ENCODE measurements around the gene ARHGAP20.

Gene ARHGAP20

DNA sequence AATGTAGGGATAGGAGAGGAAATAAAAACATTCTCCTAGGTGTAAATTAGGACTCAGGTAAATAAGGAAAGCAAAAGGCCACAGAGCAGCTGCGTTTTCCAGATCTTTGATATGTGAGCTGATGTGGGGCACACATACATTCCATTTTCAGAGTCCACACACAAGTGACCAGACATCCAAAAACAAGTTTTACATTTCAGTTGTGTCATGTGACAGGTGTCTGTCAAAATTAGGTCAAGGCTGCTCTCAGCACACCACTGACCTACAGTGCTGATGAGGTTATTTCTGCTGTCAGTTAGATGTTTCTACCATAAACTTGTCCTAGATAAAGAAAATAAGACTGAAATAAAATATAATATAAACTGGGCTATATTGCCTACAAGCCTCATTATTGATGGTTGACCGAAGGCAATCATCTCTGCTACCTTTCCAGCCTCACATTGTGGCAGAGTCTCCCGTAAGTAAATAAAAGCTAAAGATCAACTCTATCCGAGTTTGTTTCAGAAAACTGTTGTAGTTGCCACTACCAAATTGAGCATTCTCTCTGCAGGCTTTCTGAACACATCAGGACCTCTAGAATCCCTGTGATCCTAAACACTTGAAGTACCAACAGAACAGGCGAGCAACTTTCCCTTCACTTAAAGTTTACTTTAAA, 7.9 kb downstream of the ARHGAP20 start:
- H3K9me3 ChIP-seq (ENCODE audit: control insufficient read depth, insufficient read depth, low read depth, low read length): no peaks in the 10 kb centered on the region
- ChIA-PET POLR2A (no interaction called here), CTCF (no interaction called here)
- TF ChIP-seq EGR2 (tag by site-specific recombination; IDR thresholded peaks at IDR 0.05; ENCODE audit: low read depth): no peak
- no peak for TF ChIP-seq ZNF558 (tag by site-specific recombination; IDR thresholded peaks at IDR 0.05)
- no peaks in the 10 kb centered on the region for H3K4me1 ChIP-seq (ENCODE audit: control insufficient read depth, insufficient read depth, low read length)
- H3K27ac ChIP-seq (ENCODE audit: extremely low read depth, low read depth, low read length): no peak overlapping the region
- no peak overlapping the region for H3K4me3 ChIP-seq (ENCODE audit: low read depth, low read length)
- H3K36me3 ChIP-seq (ENCODE audit: control insufficient read depth in 2 of 2, insufficient read depth in 1 of 2, low read length in 2 of 2): no peaks in the 10 kb centered on the region

DNA sequence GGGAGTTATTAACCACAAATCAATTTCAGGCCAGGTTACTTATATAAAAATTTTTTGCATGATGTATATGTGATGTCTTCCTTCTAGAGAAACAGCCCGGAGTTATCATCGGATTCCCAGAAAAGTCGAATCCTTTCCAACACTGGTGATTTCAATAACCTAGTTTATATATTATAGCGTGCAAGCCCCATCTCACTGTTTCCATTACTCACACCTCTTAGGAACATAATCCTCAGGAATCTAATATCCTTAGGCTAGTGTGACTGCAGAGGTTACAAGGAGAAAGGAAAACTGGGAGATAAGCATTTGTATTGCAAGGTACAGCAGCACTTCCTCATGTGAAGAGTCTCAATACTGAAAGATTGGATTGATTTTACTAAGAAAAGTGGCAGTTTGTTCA, 20.3 kb downstream of the ARHGAP20 start:
- TF ChIP-seq ZNF792 (tag by site-specific recombination; IDR thresholded peaks at IDR 0.05): no peak
- TF ChIP-seq, protein P1, sequence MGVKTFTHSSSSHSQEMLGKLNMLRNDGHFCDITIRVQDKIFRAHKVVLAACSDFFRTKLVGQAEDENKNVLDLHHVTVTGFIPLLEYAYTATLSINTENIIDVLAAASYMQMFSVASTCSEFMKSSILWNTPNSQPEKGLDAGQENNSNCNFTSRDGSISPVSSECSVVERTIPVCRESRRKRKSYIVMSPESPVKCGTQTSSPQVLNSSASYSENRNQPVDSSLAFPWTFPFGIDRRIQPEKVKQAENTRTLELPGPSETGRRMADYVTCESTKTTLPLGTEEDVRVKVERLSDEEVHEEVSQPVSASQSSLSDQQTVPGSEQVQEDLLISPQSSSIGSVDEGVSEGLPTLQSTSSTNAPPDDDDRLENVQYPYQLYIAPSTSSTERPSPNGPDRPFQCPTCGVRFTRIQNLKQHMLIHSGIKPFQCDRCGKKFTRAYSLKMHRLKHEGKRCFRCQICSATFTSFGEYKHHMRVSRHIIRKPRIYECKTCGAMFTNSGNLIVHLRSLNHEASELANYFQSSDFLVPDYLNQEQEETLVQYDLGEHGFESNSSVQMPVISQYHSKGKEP (tag by site-specific recombination; IDR thresholded peaks at IDR 0.05): no peak
- no peak for TF ChIP-seq ZNF830 (tag by site-specific recombination; IDR thresholded peaks at IDR 0.05; ENCODE audit: low read depth)
- TF ChIP-seq ZNF610 (tag by site-specific recombination; IDR thresholded peaks at IDR 0.05; ENCODE audit: borderline replicate concordance): no peak
- Histone ChIP-seq H3K4me1 (ENCODE audit: control insufficient read depth, insufficient read depth, low read length) (no peaks in the 10 kb centered on the region; the same call in 1 of the 2 replicates), H3K9me3 (ENCODE audit: control insufficient read depth, insufficient read depth, low read depth, low read length) (no peaks in the 10 kb centered on the region), H3K36me3 (ENCODE audit: control insufficient read depth in 2 of 2, insufficient read depth in 1 of 2, low read length in 2 of 2) (no peaks in the 10 kb centered on the region), H3K4me3 (ENCODE audit: low read depth, low read length) (no peak overlapping the region), H3K27ac (ENCODE audit: extremely low read depth, low read depth, low read length) (no peak overlapping the region)
- ChIA-PET CTCF (no interaction called here), POLR2A (interaction anchor here (0.6 kb wide), 1 partner anchor 245 kb away, joined by 5 read pairs; no protein-coding TSS in a partner anchor)

DNA sequence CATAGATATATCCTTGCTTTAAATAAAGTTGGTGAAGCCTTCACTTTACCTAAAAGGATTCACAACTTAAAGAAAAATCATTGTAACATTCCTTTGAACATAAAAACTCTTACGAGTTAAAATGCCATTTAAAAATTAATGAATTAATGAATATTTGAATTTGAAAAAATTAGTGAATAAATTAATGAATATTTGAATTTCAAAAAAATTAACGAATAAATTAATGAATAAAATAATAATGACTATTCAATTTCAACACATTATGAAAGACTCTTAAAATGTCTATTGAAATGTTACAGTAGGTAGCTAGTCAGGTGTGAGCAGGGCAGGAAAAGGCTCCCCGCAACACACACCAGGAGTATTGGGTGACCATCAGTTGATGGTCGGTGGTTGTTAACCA, 22.9 kb downstream of the ARHGAP20 start:
- TF ChIP-seq, protein P2, sequence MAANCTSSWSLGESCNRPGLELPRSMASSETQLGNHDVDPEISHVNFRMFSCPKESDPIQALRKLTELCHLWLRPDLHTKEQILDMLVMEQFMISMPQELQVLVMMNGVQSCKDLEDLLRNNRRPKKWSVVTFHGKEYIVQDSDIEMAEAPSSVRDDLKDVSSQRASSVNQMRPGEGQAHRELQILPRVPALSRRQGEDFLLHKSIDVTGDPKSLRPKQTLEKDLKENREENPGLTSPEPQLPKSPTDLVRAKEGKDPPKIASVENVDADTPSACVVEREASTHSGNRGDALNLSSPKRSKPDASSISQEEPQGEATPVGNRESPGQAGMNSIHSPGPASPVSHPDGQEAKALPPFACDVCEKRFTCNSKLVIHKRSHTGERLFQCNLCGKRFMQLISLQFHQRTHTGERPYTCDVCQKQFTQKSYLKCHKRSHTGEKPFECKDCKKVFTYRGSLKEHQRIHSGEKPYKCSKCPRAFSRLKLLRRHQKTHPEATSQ (tag by site-specific recombination; IDR thresholded peaks at IDR 0.05): no peak
- TF ChIP-seq ZNF501 (tag by site-specific recombination; IDR thresholded peaks at IDR 0.05): no peak
- TF ChIP-seq ZNF747 (tag by site-specific recombination; IDR thresholded peaks at IDR 0.05): no peak
- no peak for TF ChIP-seq ZNF248 (tag by site-specific recombination; IDR thresholded peaks at IDR 0.05)
- TF ChIP-seq, protein P3, sequence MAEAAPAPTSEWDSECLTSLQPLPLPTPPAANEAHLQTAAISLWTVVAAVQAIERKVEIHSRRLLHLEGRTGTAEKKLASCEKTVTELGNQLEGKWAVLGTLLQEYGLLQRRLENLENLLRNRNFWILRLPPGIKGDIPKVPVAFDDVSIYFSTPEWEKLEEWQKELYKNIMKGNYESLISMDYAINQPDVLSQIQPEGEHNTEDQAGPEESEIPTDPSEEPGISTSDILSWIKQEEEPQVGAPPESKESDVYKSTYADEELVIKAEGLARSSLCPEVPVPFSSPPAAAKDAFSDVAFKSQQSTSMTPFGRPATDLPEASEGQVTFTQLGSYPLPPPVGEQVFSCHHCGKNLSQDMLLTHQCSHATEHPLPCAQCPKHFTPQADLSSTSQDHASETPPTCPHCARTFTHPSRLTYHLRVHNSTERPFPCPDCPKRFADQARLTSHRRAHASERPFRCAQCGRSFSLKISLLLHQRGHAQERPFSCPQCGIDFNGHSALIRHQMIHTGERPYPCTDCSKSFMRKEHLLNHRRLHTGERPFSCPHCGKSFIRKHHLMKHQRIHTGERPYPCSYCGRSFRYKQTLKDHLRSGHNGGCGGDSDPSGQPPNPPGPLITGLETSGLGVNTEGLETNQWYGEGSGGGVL (tag by site-specific recombination; IDR thresholded peaks at IDR 0.05): no peak
- TF ChIP-seq ZBTB8A (tag by site-specific recombination; IDR thresholded peaks at IDR 0.05): no peak
- Histone ChIP-seq H3K36me3 (ENCODE audit: control insufficient read depth in 2 of 2, insufficient read depth in 1 of 2, low read length in 2 of 2) (no peaks in the 10 kb centered on the region), H3K4me3 (ENCODE audit: low read depth, low read length) (no peak overlapping the region), H3K27ac (ENCODE audit: extremely low read depth, low read depth, low read length) (no peak overlapping the region), H3K4me1 (ENCODE audit: control insufficient read depth, insufficient read depth, low read length) (no peaks in the 10 kb centered on the region; the same call in 1 of the 2 replicates), H3K9me3 (ENCODE audit: control insufficient read depth, insufficient read depth, low read depth, low read length) (no peaks in the 10 kb centered on the region)
- ChIA-PET CTCF (no interaction called here), POLR2A (no interaction called here)

DNA sequence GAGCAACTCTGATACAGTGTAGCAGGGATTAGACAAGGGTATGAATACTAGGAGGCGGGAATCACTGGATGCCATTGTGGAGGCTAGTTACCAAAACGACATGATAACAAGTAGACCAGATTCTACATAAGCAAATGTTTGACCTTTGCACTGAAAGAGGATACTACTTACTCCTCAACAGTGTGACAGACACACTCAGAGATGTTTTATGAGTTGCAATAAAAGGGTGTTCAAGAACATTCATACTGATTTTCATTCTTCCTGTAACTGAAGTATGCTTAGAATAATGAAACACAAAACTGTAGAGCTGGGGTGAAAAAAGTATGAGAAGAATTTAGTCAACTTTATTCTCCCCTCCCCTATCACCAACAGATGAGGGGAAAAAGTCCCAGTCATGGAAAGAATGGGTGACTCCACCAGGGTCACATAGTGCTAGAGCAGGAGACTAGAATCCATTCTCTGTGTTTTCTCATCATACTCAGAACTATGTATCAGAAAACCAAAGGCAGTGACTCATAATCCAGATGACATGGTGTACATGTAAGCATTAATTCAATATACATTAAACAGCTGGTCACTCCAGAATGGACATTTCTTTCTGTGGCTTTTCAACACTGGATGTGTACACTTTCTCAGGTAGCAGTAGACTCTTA, 32.8 kb downstream of the ARHGAP20 start:
- no peak for TF ChIP-seq YY1 (tag by site-specific recombination; IDR thresholded peaks at IDR 0.05)
- ChIA-PET POLR2A (no interaction called here), CTCF (no interaction called here)
- Histone ChIP-seq H3K4me3 (ENCODE audit: low read depth, low read length) (no peak overlapping the region), H3K36me3 (ENCODE audit: control insufficient read depth in 2 of 2, insufficient read depth in 1 of 2, low read length in 2 of 2) (no peaks in the 10 kb centered on the region), H3K9me3 (ENCODE audit: control insufficient read depth, insufficient read depth, low read depth, low read length) (no peaks in the 10 kb centered on the region), H3K4me1 (ENCODE audit: control insufficient read depth, insufficient read depth, low read length) (no peaks in the 10 kb centered on the region), H3K27ac (ENCODE audit: extremely low read depth, low read depth, low read length) (no peak overlapping the region)
